Naive thymus-derived CD4-positive, alpha-beta T cell (primary cell): ENCODE measurements around the gene EID2. TPM values are rescaled to one million over a fixed set of nuclear protein-coding genes. Genes with fewer than 3 reads are reported as not detected.
A peak's percentile ranks its signal among the peaks of the same experiment; 100 is the strongest.

Experiments
- ATAC-seq: fragments of 150-1000 bp; cut with Tn5 transposase; 2 replicates; pipeline ENCODE4 v1.10.0; 2021; ENCODE audit warnings: mild to moderate bottlenecking, moderate library complexity
- CTCF ChIA-PET: fragments of 350-600 bp; sonication (Branson Sonifier 250); formaldehyde crosslinking; loops from one replicate; lab custom pipeline; 2021; ENCODE audit warnings: antibody characterized with exemption; lab: Charles Lee
- POLR2A ChIA-PET: fragments of 350-600 bp; sonication (Branson Sonifier 250); formaldehyde crosslinking; loops from one replicate; lab custom pipeline; 2021; ENCODE audit warnings: antibody characterized with exemption, inconsistent platforms; lab: Charles Lee
- DNase-seq, 9 donors: peaks; one replicate each; pipeline versions ENCODE4 v3.0.0 to v3.0.0-alpha.2; 2020 to 2022; ENCODE audit warnings: mixed read lengths in 1 of 9
- H3K27ac ChIP-seq: one replicate; pipeline ENCODE4 v1.7.0; 2013; ENCODE audit warnings: mild to moderate bottlenecking, low read depth, low read length, moderate library complexity
- H3K27me3 ChIP-seq, 2 donors: one replicate each; pipeline ENCODE4 v1.7.0; 2013; ENCODE audit warnings: low read length in 2 of 2, mild to moderate bottlenecking in 2 of 2, moderate library complexity in 2 of 2; ENCODE audit not compliant: control insufficient read depth in 2 of 2, insufficient read depth in 2 of 2
- H3K36me3 ChIP-seq, 3 experiments: 1 replicate in 2 of 3; 2 replicates in 1 of 3; pipeline ENCODE4 v1.7.0; 2013; ENCODE audit warnings: low read length in 3 of 3, mild to moderate bottlenecking in 3 of 3, moderate library complexity in 1 of 3; ENCODE audit not compliant: insufficient read depth in 3 of 3, control insufficient read depth in 2 of 3
- H3K4me1 ChIP-seq, 2 donors: one replicate each; pipeline ENCODE4 v1.7.0; 2013; ENCODE audit warnings: low read length in 2 of 2, mild to moderate bottlenecking in 2 of 2, moderate library complexity in 1 of 2; ENCODE audit not compliant: control insufficient read depth in 2 of 2, insufficient read depth in 2 of 2
- H3K4me3 ChIP-seq: 2 replicates; pipeline ENCODE4 v1.7.0; 2013; ENCODE audit warnings: mild to moderate bottlenecking, low read length
- H3K9me3 ChIP-seq, 3 experiments: 1 replicate in 2 of 3; 2 replicates in 1 of 3; pipeline ENCODE4 v1.7.0; 2013; ENCODE audit warnings: low read length in 3 of 3; ENCODE audit not compliant: control insufficient read depth in 2 of 3
- H3K27ac Mint-ChIP-seq, 9 donors: one replicate each; pipeline ENCODE4 v1.8.0; 2020 to 2022; ENCODE audit warnings: mixed read lengths in 9 of 9, mild to moderate bottlenecking in 8 of 9, moderate library complexity in 5 of 9, inconsistent platforms in 2 of 9
- H3K27me3 Mint-ChIP-seq, 5 donors: one replicate each; pipeline ENCODE4 v1.8.0; 2021 to 2022; ENCODE audit warnings: mixed read lengths in 5 of 5, mild to moderate bottlenecking in 1 of 5
- H3K36me3 Mint-ChIP-seq, 5 donors: one replicate each; pipeline ENCODE4 v1.8.0; 2020 to 2022; ENCODE audit warnings: mixed read lengths in 5 of 5, mild to moderate bottlenecking in 3 of 5, inconsistent platforms in 1 of 5
- H3K4me1 Mint-ChIP-seq, 7 donors: one replicate each; pipeline ENCODE4 v1.8.0; 2020 to 2022; ENCODE audit warnings: mixed read lengths in 7 of 7, mild to moderate bottlenecking in 3 of 7, inconsistent platforms in 1 of 7
- H3K4me3 Mint-ChIP-seq, 10 donors: one replicate each; pipeline ENCODE4 v1.8.0; 2020 to 2022; ENCODE audit warnings: mild to moderate bottlenecking in 10 of 10, mixed read lengths in 10 of 10, moderate library complexity in 6 of 10, inconsistent platforms in 2 of 10
- H3K9me3 Mint-ChIP-seq, 11 donors: one replicate each; pipeline ENCODE4 v1.8.0; 2020 to 2022; ENCODE audit warnings: mixed read lengths in 11 of 11, mild to moderate bottlenecking in 4 of 11, inconsistent platforms in 1 of 11, moderate library complexity in 1 of 11
- intact Hi-C, 2 donors: fragments of 100-400 bp; cut with micrococcal nuclease; formaldehyde crosslinking; loops; one replicate each; pipeline ENCODE4 v1.15.1; 2023
- polyA plus RNA-seq, 2 donors: library from polyadenylated mRNA; unstranded; fragments of 300-500 nt; fragmentation: Illumina TruSeq; gene quantifications; one replicate each; pipeline ENCODE4 v1.2.3, GENCODE V29; 2021
- total RNA-seq, 6 experiments: library from RNA in 5 of 6; stranded (reverse) in 5 of 6; gene quantifications; 1 replicate in 5 of 6; 2 replicates in 1 of 6; pipeline ENCODE4 v1.2.3 and lab custom pipeline; 2021 to 2026

The EID2 gene
- total and polyA plus RNA-seq, 7 experiments from 2014 or later = 12.2 to 43.0 (median 19.7) TPM

- Mint-ChIP-seq H3K4me1 (peaks cover 26 to 38% (median 35%) of the 10 kb centered on the region in 7 donors), H3K27ac (peak overlapping the region in 3 of 9 donors; percentile 48 to 71 (median 66)), H3K36me3 (peaks cover 0 to 5% (median 0%) of the 10 kb centered on the region in 5 donors), H3K27me3 (peaks cover 55 to 73% (median 62%) of the 10 kb centered on the region in 5 donors), H3K9me3 (peaks cover 0 to 6% (median 0%) of the 10 kb centered on the region in 11 donors), H3K4me3 (peak overlapping the region in 5 of 10 donors; percentile 4 to 48 (median 16))
- H3K27ac ChIP-seq = no peak overlapping the region
- CTCF ChIA-PET = interaction anchor here (0.6 to 1.2 kb wide), 6 partner anchors 13 to 467 kb away, joined by 3 to 5 read pairs (median 3); no protein-coding TSS in a partner anchor
- no peaks in the 10 kb centered on the region for H3K36me3 ChIP-seq
- intact Hi-C loops = loop anchor here in 1 of 2 donors (1.0 to 2.0 kb wide), 2 partner anchors 58 to 63 kb away; partner anchors contain the start of gene SUPT5H
- H3K27me3 ChIP-seq = peaks cover 12 to 19% of the 10 kb centered on the region in 2 donors
- H3K4me1 ChIP-seq = peaks cover 11 to 21% of the 10 kb centered on the region in 2 donors
- H3K9me3 ChIP-seq = no peaks in the 10 kb centered on the region
- DNase-seq (peak; percentile 67 to 88 (median 78)), ATAC-seq (peak; percentile 94)
- no peak overlapping the region for H3K4me3 ChIP-seq
- POLR2A ChIA-PET = interaction anchor here (0.6 to 1.2 kb wide), 3 partner anchors 9 to 40 kb away, joined by 4 to 5 read pairs (median 5); no protein-coding TSS in a partner anchor
Measured at GRCh38 chr19:39502640-39503417, 37.1 kb downstream of the EID2 start.

DNA sequence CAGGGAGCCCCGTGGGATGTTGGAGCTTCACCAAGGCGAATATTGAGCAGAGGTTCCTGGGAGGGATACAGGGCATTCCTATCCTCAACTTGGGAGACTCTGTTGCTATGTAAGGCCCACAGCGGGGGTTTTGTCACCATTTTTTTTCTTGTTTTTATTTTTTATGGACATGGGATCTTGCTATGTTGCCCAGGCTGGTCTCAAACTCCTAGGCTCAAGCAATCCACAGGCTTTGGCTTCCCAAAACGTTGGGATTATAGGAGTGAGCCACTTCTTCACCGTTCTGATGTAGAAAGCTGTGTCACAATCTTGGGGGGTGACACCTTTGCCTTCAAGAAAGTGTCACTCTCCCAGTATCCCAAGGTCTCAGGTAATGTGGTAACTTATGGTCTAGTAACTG, 38.6 kb downstream of the EID2 start:
- Mint-ChIP-seq H3K27me3 (peaks cover 54 to 75% (median 61%) of the 10 kb centered on the region in 5 donors), H3K4me1 (peaks cover 18 to 35% (median 27%) of the 10 kb centered on the region in 7 donors), H3K27ac (no peak overlapping the region), H3K4me3 (no peak overlapping the region), H3K36me3 (peaks cover 0 to 5% (median 0%) of the 10 kb centered on the region in 5 donors), H3K9me3 (peaks cover 0 to 5% (median 0%) of the 10 kb centered on the region in 11 donors)
- no peak for DNase-seq
- ChIA-PET CTCF (no interaction called here), POLR2A (interaction anchor here (0.7 kb wide), 1 partner anchor 66 kb away, joined by 5 read pairs; the partner anchor contains the start of gene RPS16)
- intact Hi-C loops = no loop called here
- H3K4me3 ChIP-seq = no peak overlapping the region
- peaks cover 6 to 20% of the 10 kb centered on the region in 2 donors for H3K4me1 ChIP-seq
- no peaks in the 10 kb centered on the region for H3K36me3 ChIP-seq
- H3K27me3 ChIP-seq = peaks cover 12 to 16% of the 10 kb centered on the region in 2 donors
- no peak overlapping the region for H3K27ac ChIP-seq
- no peak for ATAC-seq
- no peaks in the 10 kb centered on the region for H3K9me3 ChIP-seq

- Histone ChIP-seq H3K27ac (no peak overlapping the region), H3K9me3 (no peaks in the 10 kb centered on the region), H3K4me3 (no peak overlapping the region), H3K36me3 (no peaks in the 10 kb centered on the region), H3K27me3 (peaks cover 12% of the 10 kb centered on the region in 2 donors), H3K4me1 (peaks cover 6 to 20% of the 10 kb centered on the region in 2 donors)
- intact Hi-C loops = no loop called here
- H3K9me3 Mint-ChIP-seq = peaks cover 0 to 5% (median 0%) of the 10 kb centered on the region in 11 donors
- CTCF ChIA-PET = interaction anchor here (0.6 to 0.7 kb wide), 2 partner anchors 187 to 470 kb away, joined by 3 read pairs; no protein-coding TSS in a partner anchor
- peaks cover 49 to 75% (median 57%) of the 10 kb centered on the region in 5 donors for H3K27me3 Mint-ChIP-seq
- H3K4me3 Mint-ChIP-seq = peak overlapping the region in 3 of 10 donors; percentile 12 to 53 (median 29)
- peaks cover 15 to 29% (median 24%) of the 10 kb centered on the region in 7 donors for H3K4me1 Mint-ChIP-seq
- POLR2A ChIA-PET = interaction anchor here (0.7 kb wide), 1 partner anchor 65 kb away, joined by 5 read pairs; the partner anchor contains the start of gene RPS16
- DNase-seq (no peak), ATAC-seq (no peak)
- H3K36me3 Mint-ChIP-seq = peaks cover 0 to 5% (median 0%) of the 10 kb centered on the region in 5 donors
- H3K27ac Mint-ChIP-seq = no peak overlapping the region
Measured at GRCh38 chr19:39500543-39500942, 39.4 kb downstream of the EID2 start.

DNA sequence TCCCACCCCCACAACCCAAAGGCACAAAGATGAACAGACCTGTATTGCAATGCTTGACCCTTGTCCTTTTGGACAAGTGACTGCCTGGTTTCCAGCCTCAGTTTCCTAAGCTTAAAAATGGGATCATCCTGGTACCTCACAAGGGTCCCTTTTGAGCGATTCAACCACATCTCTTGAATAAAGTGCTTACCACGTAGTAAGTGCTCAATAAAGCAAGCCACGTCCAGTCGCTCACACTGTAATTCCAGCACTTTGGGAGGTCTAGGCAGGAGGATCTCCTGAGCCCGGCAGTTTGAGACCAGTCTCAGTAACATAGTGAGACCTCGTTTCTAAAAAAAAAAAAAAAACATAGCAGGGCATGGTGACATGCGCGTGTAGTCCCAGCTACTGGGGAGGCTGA, 40.0 kb downstream of the EID2 start:
- intact Hi-C loops = loop anchor here (2.0 kb wide), 2 partner anchors 19 to 41 kb away; partner anchors contain the start of genes EID2 (in 1 of the 2) and TIMM50 (in 1 of the 2)
- Mint-ChIP-seq H3K4me1 (peaks cover 15 to 28% (median 24%) of the 10 kb centered on the region in 7 donors), H3K9me3 (peaks cover 0 to 5% (median 0%) of the 10 kb centered on the region in 11 donors), H3K27me3 (peaks cover 47 to 77% (median 51%) of the 10 kb centered on the region in 5 donors), H3K36me3 (peaks cover 0 to 5% (median 0%) of the 10 kb centered on the region in 5 donors), H3K4me3 (peak overlapping the region; percentile 7 to 74 (median 64)), H3K27ac (peak overlapping the region in 1 of 9 donors; percentile 26)
- DNase-seq (no peak), ATAC-seq (no peak)
- CTCF ChIA-PET = interaction anchor here (0.7 kb wide), 2 partner anchors 67 to 80 kb away, joined by 3 read pairs; no protein-coding TSS in a partner anchor
- no peak overlapping the region for H3K27ac ChIP-seq
- no peak overlapping the region for H3K4me3 ChIP-seq
- peaks cover 12% of the 10 kb centered on the region in 2 donors for H3K27me3 ChIP-seq
- H3K4me1 ChIP-seq = peaks cover 6 to 20% of the 10 kb centered on the region in 2 donors
- H3K9me3 ChIP-seq = no peaks in the 10 kb centered on the region
- POLR2A ChIA-PET = interaction anchor here (0.7 kb wide), 1 partner anchor 66 kb away, joined by 3 read pairs; no protein-coding TSS in a partner anchor
- no peaks in the 10 kb centered on the region for H3K36me3 ChIP-seq

GRCh38 chr19:39498798-39499642, 40.9 kb downstream of the EID2 start, which contains the start of gene DLL3:
TSS of gene DLL3 (plus strand) at chr19:39498947. CDS start at chr19:39498975, 28 bp downstream.
- DNase-seq (peak in 1 of 9 donors; percentile 24), ATAC-seq (no peak)
- H3K9me3 ChIP-seq = no peaks in the 10 kb centered on the region
- Mint-ChIP-seq H3K36me3 (peaks cover 0 to 5% (median 0%) of the 10 kb centered on the region in 5 donors), H3K9me3 (peaks cover 0 to 3% (median 0%) of the 10 kb centered on the region in 11 donors), H3K4me3 (peak within 1 kb of the TSS; percentile 54 to 79 (median 72)), H3K27ac (peak within 1 kb of the TSS in 4 of 9 donors; percentile 1 to 67 (median 20)), H3K4me1 (peaks cover 15 to 28% (median 24%) of the 10 kb centered on the region in 7 donors), H3K27me3 (peaks cover 39 to 68% (median 42%) of the 10 kb centered on the region in 5 donors)
- no peak within 1 kb of the TSS for H3K27ac ChIP-seq
- POLR2A ChIA-PET = interaction anchor here (0.6 to 0.7 kb wide), 2 partner anchors 45 to 65 kb away, joined by 3 to 5 read pairs; no protein-coding TSS in a partner anchor
- peaks cover 12% of the 10 kb centered on the region in 2 donors for H3K27me3 ChIP-seq
- CTCF ChIA-PET = interaction anchor here (0.7 to 2.4 kb wide), 4 partner anchors 68 to 175 kb away, joined by 3 to 14 read pairs (median 4); no protein-coding TSS in a partner anchor
- H3K4me1 ChIP-seq = peaks cover 6 to 20% of the 10 kb centered on the region in 2 donors
- H3K4me3 ChIP-seq = peak within 1 kb of the TSS; percentile 15
- intact Hi-C loops = loop anchor here (1.0 to 2.0 kb wide), 4 partner anchors 18 to 173 kb away; partner anchors contain the start of genes EID2 (in 1 of the 2) and TIMM50 (in 1 of the 2)
- no peaks in the 10 kb centered on the region for H3K36me3 ChIP-seq
